ENCODE data around the gene B4GALNT4.
"Not testable (repeated sequence)": the region's sequence is repeated elsewhere in the genome, so short reads cannot be mapped to it uniquely, and the experiment has no call there.

Gene B4GALNT4

GRCh38 chr11:418343-419247 is 49.3 kb downstream of the B4GALNT4 start:
- no peak for DNase-seq (ENCODE audit: low read depth in 2 of 2)

- DNase-seq (ENCODE audit: low read depth in 2 of 2), result no peak
These were observed 50.1 kb downstream of the B4GALNT4 start for GRCh38 chr11:419248-420005.

GRCh38 chr11:420054-420910 is 51.0 kb downstream of the B4GALNT4 start:
- DNase-seq (ENCODE audit: low read depth in 2 of 2), result no peak

GRCh38 chr11:420911-421321 is 51.6 kb downstream of the B4GALNT4 start:
- no peak for DNase-seq (ENCODE audit: low read depth in 2 of 2)

- DNase-seq (ENCODE audit: low read depth in 2 of 2), result no peak
These were observed 53.0 kb downstream of the B4GALNT4 start for GRCh38 chr11:422249-422656.

- no peak for DNase-seq (ENCODE audit: low read depth in 2 of 2)
These were observed 54.9 kb downstream of the B4GALNT4 start for GRCh38 chr11:424232-424631.

- not testable (repeated sequence) for DNase-seq (ENCODE audit: low read depth in 2 of 2)
These were observed 55.5 kb downstream of the B4GALNT4 start for GRCh38 chr11:424766-425165.

- no peak for DNase-seq (ENCODE audit: low read depth in 2 of 2)
These were observed 56.0 kb downstream of the B4GALNT4 start for GRCh38 chr11:425301-425700.

GRCh38 chr11:426851-427250 is 57.6 kb downstream of the B4GALNT4 start:
- DNase-seq (ENCODE audit: low read depth in 2 of 2), result no peak

GRCh38 chr11:428295-428694 is 59.0 kb downstream of the B4GALNT4 start:
- DNase-seq (ENCODE audit: low read depth in 2 of 2), result no peak

- DNase-seq (ENCODE audit: low read depth in 2 of 2), result no peak
These were observed 60.1 kb downstream of the B4GALNT4 start for GRCh38 chr11:429391-429790.

GRCh38 chr11:429931-430456 is 60.7 kb downstream of the B4GALNT4 start:
- DNase-seq (ENCODE audit: low read depth in 2 of 2), result no peak

Measured in fibroblast of skin of left quadriceps (primary cell).